HUDEP-2 (cell line): Measurements from ENCODE around the gene IGSF9B.

Experiments used
- DNase-seq, 76 experiments: peaks; one replicate each; lab custom pipeline; 2025; ENCODE audit not compliant: unreplicated experiment in 76 of 76; lab: John Stamatoyannopoulos, UW

Gene IGSF9B

GRCh38 chr11:133904818-133905515 is 51.8 kb downstream of the IGSF9B start:
- DNase-seq: no peak

- no peak for DNase-seq
Observed at GRCh38 chr11:133903875-133904817, 52.6 kb downstream of the IGSF9B start.

GRCh38 chr11:133903056-133903455 is 53.7 kb downstream of the IGSF9B start:
- DNase-seq: no peak

GRCh38 chr11:133902506-133902905 is 54.3 kb downstream of the IGSF9B start:
- no peak for DNase-seq

- DNase-seq: no peak
Observed at GRCh38 chr11:133901999-133902398, 54.8 kb downstream of the IGSF9B start.

GRCh38 chr11:133901316-133901715 is 55.5 kb downstream of the IGSF9B start:
- no peak for DNase-seq

GRCh38 chr11:133900176-133901105 is 56.3 kb downstream of the IGSF9B start:
- DNase-seq: no peak

- DNase-seq: no peak
Observed at GRCh38 chr11:133898770-133899115, 58.0 kb downstream of the IGSF9B start.

GRCh38 chr11:133898031-133898769 is 58.6 kb downstream of the IGSF9B start:
- no peak for DNase-seq

GRCh38 chr11:133897331-133897650 is 59.5 kb downstream of the IGSF9B start:
- no peak for DNase-seq

GRCh38 chr11:133896642-133897330 is 60.0 kb downstream of the IGSF9B start:
- no peak for DNase-seq

GRCh38 chr11:133896028-133896427 is 60.7 kb downstream of the IGSF9B start:
- DNase-seq: no peak

- DNase-seq: no peak
Observed at GRCh38 chr11:133895551-133895950, 61.2 kb downstream of the IGSF9B start.

- no peak for DNase-seq
Observed at GRCh38 chr11:133895061-133895479, 61.7 kb downstream of the IGSF9B start.

- DNase-seq: no peak
Observed at GRCh38 chr11:133893381-133893780, 63.4 kb downstream of the IGSF9B start.

- DNase-seq: no peak
Observed at GRCh38 chr11:133892584-133893380, 64.0 kb downstream of the IGSF9B start.

- DNase-seq: no peak
Observed at GRCh38 chr11:133892126-133892525, 64.6 kb downstream of the IGSF9B start.

- no peak for DNase-seq
Observed at GRCh38 chr11:133889893-133890292, 66.9 kb downstream of the IGSF9B start.

- DNase-seq: no peak
Observed at GRCh38 chr11:133889188-133889587, 67.6 kb downstream of the IGSF9B start.
